Kidney epithelial cell (primary cell): ENCODE data around the gene KANK3. TPM values are rescaled to one million over a fixed set of nuclear protein-coding genes. Genes with fewer than 3 reads are reported as not detected.
"Not testable (repeated sequence)": the region's sequence is repeated elsewhere in the genome, so short reads cannot be mapped to it uniquely, and the experiment has no call there.

Source experiments
- DNase-seq: peaks from one replicate; pipeline ENCODE4 v3.0.0-alpha.2; 2010; ENCODE audit warnings: low read depth
- H3K27me3 ChIP-seq: 2 replicates; pipeline ENCODE4 v1.6.0; 2011; ENCODE audit warnings: low read length; ENCODE audit not compliant: control insufficient read depth, insufficient read depth
- H3K36me3 ChIP-seq: 2 replicates; pipeline ENCODE4 v1.5.1; 2011; ENCODE audit warnings: low read length; ENCODE audit not compliant: control insufficient read depth, insufficient read depth
- H3K4me3 ChIP-seq: 2 replicates; pipeline ENCODE4 v1.5.1; 2011; ENCODE audit warnings: low read depth, mild to moderate bottlenecking, control low read depth, low read length
- total RNA-seq: library from RNA; depleted of rRNA; stranded (reverse); fragments of >200 nt; gene quantifications from 2 replicates; pipeline ENCODE4 v1.2.3, GENCODE V29; 2015
- TF ChIP-seq, protein P1 (sequence below): IDR thresholded peaks from 2 replicates; pipeline ENCODE4 v1.5.1; 2011; ENCODE audit warnings: mild to moderate bottlenecking, moderate library complexity, low read length, control low read depth, inconsistent platforms; ENCODE audit not compliant: insufficient read depth, poor library complexity, severe bottlenecking

Gene KANK3
- total RNA-seq, 1 donor from 2014 or later, result 8.1 TPM

DNA sequence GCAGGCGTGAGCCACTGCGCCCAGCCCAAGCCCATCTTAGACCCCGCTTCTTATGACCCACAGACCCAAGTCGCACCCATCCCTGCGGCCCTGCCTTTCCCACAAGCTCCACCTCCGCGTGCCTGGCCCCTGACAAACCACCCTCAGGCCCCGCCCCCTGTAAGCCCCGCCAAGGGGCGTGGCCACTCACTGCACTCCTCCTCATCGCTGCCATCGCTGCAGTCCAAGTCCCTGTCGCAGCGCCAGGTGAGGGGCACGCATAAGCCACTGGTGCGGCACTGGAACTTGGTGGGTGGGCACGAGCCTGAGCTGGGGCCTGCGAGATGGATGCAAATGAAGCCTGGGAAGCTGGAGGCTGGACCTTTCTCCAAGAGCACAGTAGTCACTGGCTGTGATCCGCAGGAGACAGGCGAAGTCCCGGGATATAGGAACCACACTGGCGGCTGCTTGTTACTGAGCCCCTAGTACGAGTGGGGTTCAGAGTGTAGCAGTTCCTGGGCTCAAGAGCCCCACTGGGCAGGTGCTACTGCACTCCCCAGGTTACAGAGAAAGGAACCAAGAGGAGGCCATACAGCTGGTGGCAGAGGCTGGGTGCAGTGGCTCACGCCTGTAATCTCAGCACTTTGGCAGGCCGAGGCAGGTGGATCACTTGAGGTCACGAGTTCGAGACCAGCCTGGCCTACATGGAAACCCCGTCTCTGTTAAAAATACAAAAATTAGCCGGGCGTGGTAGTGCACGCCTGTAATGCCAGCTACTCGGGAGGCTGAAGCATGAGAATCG lies 38.0 kb downstream of the KANK3 start:
- H3K27me3 ChIP-seq, result no peaks in the 10 kb centered on the region
- no peak overlapping the region for H3K4me3 ChIP-seq
- H3K36me3 ChIP-seq, result peaks cover 1% of the 10 kb centered on the region
- TF ChIP-seq, protein P1, sequence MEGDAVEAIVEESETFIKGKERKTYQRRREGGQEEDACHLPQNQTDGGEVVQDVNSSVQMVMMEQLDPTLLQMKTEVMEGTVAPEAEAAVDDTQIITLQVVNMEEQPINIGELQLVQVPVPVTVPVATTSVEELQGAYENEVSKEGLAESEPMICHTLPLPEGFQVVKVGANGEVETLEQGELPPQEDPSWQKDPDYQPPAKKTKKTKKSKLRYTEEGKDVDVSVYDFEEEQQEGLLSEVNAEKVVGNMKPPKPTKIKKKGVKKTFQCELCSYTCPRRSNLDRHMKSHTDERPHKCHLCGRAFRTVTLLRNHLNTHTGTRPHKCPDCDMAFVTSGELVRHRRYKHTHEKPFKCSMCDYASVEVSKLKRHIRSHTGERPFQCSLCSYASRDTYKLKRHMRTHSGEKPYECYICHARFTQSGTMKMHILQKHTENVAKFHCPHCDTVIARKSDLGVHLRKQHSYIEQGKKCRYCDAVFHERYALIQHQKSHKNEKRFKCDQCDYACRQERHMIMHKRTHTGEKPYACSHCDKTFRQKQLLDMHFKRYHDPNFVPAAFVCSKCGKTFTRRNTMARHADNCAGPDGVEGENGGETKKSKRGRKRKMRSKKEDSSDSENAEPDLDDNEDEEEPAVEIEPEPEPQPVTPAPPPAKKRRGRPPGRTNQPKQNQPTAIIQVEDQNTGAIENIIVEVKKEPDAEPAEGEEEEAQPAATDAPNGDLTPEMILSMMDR, result no peak
- no peak for DNase-seq

DNA sequence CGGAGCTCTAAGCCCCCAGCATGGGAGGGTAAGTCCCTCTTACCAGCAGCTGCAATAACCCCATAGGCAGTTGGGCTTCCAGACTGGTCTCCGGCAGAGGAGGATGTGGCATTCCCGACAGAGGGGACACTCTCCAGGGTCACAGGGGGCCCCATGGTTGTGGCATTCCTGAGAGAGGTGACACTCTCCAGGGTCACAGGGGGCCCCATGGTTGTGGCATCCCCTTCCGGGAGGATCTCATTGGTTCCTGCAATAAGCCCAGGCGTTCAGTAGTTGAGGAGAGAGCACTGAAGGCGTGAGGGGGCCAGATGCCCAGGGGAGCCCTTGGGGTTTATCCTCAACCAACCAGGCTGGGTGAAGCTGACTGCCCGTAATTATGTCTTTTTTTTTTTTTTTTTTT lies 40.3 kb downstream of the KANK3 start:
- TF ChIP-seq, protein P1, result no peak
- peaks cover 1% of the 10 kb centered on the region for H3K36me3 ChIP-seq

DNA sequence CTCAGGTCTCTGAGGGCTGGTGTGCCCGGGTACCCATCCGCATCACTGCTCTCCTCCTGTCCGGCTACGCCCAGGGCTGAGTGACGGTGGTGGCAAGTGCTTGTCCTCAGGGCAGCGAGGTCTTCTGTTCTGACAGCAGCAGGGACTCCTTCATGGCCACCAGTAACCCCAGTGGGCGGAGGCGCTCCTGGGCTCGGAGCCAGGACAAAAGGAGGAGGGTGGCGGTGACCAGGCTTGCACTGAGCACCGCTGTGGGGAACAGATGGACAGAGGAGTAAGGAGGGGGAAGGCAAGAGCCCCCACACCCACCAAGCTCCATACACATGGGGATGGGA lies 40.7 kb downstream of the KANK3 start:
- H3K36me3 ChIP-seq, result peaks cover 1% of the 10 kb centered on the region
- no peak for DNase-seq
- TF ChIP-seq, protein P1, result no peak
- no peaks in the 10 kb centered on the region for H3K27me3 ChIP-seq
- H3K4me3 ChIP-seq, result no peak overlapping the region

More for the DNA sequence above, 40.3 kb downstream of the KANK3 start:
- DNase-seq, result no peak
- Histone ChIP-seq H3K4me3 (no peak overlapping the region), H3K27me3 (no peaks in the 10 kb centered on the region)

DNA sequence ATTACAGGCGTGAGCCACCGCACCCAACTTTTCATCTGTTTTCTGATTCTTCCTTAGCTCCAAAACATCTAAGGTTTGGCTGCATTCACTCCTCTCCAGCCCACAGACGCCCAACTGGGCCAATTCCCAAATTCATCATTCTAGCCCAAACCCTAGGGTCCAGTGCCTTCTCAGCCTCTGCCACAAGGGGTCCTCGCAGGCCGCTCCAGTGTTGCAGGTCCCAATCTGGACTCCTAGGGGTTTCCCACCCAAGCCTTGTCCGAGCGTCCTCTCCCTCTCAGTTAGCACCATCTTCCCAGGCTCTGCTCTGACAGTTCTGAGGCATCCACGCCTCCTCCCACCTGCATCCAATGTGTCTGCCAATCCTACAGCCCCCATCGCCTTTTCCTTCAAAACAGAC lies 51.7 kb downstream of the KANK3 start:
- not testable (repeated sequence) for DNase-seq, H3K27me3 ChIP-seq, H3K4me3 ChIP-seq, H3K36me3 ChIP-seq

DNA sequence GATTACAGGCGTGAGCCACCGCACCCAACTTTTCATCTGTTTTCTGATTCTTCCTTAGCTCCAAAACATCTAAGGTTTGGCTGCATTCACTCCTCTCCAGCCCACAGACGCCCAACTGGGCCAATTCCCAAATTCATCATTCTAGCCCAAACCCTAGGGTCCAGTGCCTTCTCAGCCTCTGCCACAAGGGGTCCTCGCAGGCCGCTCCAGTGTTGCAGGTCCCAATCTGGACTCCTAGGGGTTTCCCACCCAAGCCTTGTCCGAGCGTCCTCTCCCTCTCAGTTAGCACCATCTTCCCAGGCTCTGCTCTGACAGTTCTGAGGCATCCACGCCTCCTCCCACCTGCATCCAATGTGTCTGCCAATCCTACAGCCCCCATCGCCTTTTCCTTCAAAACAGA lies 66.6 kb downstream of the KANK3 start:
- H3K4me3 ChIP-seq, DNase-seq, H3K36me3 ChIP-seq: not testable (repeated sequence)

More for the DNA sequence above, 66.6 kb downstream of the KANK3 start:
- not testable (repeated sequence) for H3K27me3 ChIP-seq

Other genes starting within 250 kb of the KANK3 start
- gene FBN3, start 193.7 kb downstream of the KANK3 start, total RNA-seq, result 0.04 and 2.9 TPM in 2 replicates
- gene CERS4, start 133.9 kb downstream of the KANK3 start, total RNA-seq, result 47.4 and 49.8 TPM in 2 replicates
- gene CD320, start 34.9 kb downstream of the KANK3 start, total RNA-seq, result 85.6 and 104 TPM in 2 replicates
- gene NDUFA7, start 21.9 kb downstream of the KANK3 start, total RNA-seq, result 49.8 and 61.4 TPM in 2 replicates
- gene RPS28, start 21.8 kb downstream of the KANK3 start, total RNA-seq, result 298 and 330 TPM in 2 replicates
- 22.4 and 31.4 TPM in 2 replicates for gene ANGPTL4, start 20.9 kb upstream of the KANK3 start, total RNA-seq
- 58.2 and 69.8 TPM in 2 replicates for gene RAB11B, start 47.1 kb upstream of the KANK3 start, total RNA-seq
- gene MARCHF2, start 70.0 kb upstream of the KANK3 start, total RNA-seq, result 75.0 and 95.9 TPM in 2 replicates
- gene HNRNPM, start 101.7 kb upstream of the KANK3 start, total RNA-seq, result 97.1 and 115 TPM in 2 replicates
- 0.50 TPM in 1 of 2 replicates, not detected in the other for gene PRAM1, start 159.4 kb upstream of the KANK3 start, total RNA-seq
- gene ZNF414, start 170.9 kb upstream of the KANK3 start, total RNA-seq, result 5.2 and 15.0 TPM in 2 replicates
- 0.08 and 0.21 TPM in 2 replicates for gene MYO1F, start 234.2 kb upstream of the KANK3 start, total RNA-seq